VCaP (cell line): Measurements from ENCODE around the gene CEP85L.
A peak's percentile ranks its signal among the peaks of the same experiment; 100 is the strongest.

Experiments
- H3K27ac ChIP-seq: fragments of 450-650 bp; 2 replicates; pipeline ENCODE4 v1.5.1; 2017
- TF ChIP-seq, protein P1 (sequence below): fragments of 450-650 bp; conservative IDR thresholded peaks from 2 replicates; pipeline ENCODE4 v1.5.1; 2017; ENCODE audit warnings: mild to moderate bottlenecking, moderate library complexity

CEP85L gene

DNA sequence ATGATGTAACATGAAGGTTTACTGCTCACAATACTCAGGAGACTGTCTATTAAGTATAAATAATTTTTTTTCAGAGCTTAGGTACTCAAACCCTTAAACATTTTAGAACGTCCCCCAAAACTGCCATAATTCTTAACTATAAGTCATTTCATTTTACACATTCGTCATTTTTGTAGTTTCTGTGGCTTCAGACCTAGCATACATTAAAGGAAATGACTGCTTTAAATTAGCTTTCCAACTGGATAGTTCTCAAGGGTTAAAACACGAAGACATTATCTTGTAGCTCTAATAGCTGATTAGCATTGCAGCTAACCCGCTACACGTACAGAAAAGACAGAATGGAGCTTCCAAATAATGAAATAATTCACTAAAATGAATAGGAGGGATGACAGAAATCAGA lies 128.2 kb downstream of the CEP85L start:
- no peak overlapping the region for H3K27ac ChIP-seq
- TF ChIP-seq, protein P1, sequence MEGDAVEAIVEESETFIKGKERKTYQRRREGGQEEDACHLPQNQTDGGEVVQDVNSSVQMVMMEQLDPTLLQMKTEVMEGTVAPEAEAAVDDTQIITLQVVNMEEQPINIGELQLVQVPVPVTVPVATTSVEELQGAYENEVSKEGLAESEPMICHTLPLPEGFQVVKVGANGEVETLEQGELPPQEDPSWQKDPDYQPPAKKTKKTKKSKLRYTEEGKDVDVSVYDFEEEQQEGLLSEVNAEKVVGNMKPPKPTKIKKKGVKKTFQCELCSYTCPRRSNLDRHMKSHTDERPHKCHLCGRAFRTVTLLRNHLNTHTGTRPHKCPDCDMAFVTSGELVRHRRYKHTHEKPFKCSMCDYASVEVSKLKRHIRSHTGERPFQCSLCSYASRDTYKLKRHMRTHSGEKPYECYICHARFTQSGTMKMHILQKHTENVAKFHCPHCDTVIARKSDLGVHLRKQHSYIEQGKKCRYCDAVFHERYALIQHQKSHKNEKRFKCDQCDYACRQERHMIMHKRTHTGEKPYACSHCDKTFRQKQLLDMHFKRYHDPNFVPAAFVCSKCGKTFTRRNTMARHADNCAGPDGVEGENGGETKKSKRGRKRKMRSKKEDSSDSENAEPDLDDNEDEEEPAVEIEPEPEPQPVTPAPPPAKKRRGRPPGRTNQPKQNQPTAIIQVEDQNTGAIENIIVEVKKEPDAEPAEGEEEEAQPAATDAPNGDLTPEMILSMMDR: no peak

DNA sequence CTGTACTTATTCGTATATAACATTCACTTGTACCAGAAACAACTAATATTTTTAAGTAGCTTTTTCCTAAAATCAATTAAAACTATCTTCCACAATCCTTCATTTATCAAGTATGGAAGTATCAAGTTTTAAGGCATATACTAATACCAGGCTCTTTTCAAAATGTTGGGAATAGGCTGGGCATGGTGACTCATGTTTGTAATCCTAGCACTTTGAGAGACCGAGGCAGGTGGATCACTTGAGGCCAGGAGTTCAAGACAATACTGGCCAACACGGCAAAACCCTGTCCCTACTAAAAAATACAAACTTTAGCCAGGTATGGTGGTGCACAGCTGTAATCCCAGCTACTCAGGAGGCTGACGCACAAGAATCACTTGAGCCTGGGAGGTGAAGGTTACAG lies 129.0 kb downstream of the CEP85L start:
- H3K27ac ChIP-seq: no peak overlapping the region
- TF ChIP-seq, protein P1: no peak

- H3K27ac ChIP-seq: no peak overlapping the region
- TF ChIP-seq, protein P1: no peak
These were observed 136.7 kb downstream of the CEP85L start for GRCh38 chr6:118514689-118515088.

DNA sequence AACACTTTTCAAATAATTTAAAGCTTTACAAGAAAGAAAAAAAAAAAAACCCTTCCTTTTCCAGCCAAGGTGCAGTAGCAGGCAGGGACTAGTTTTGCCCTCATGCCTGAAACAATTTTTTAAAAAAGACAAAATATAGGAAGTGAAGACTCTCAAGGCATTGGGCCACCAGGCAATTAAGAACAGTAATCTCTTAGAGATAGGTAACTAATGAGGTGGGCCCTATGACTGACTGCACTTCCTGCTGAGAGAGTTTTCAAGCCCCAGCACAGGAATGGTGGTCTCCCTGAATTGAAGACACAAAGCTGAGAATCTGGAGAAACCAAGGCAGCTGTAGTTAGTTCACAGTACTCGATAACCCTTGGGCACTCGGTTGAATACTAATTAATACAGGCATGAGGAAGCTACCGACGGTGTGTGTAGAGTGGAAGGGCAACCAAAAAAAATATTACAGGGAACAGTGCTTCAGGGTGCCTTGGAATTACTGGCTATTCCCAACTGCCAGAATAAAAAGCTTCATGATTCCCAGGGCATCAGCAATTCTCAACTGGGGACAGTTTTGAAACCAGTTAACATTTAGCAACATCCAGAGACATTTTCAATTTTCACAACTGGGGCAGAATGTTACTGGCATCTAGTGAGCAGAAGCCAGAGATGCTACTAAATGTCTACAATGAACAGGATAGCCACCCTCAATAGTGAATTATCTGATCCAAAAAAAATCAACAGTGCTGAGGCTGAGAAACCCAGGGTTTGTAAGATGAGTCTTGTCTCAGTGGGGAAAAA lies 139.3 kb downstream of the CEP85L start:
- TF ChIP-seq, protein P1: no peak
- H3K27ac ChIP-seq: no peak overlapping the region

GRCh38 chr6:118509009-118509617 lies 142.3 kb downstream of the CEP85L start:
- TF ChIP-seq, protein P1: peak; percentile 94
- H3K27ac ChIP-seq: no peak overlapping the region

DNA sequence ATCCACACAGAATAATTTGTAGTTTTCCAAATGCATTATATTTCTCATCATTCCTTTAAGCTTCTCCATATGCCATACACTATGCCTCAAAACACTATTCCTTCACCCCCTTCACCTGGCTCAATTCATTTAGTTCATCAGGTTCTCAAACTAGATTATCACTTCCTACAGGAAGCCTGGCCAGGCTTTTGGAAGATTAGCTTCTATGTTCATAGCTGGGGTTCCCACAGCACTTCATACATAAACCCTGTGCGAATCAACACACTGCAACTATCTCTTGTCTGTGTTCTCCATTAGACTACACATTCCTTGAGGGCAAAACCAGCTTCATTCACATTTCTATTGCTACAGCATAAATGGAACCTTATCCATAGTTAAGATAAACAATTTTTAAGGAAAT lies 143.8 kb downstream of the CEP85L start:
- TF ChIP-seq, protein P1: no peak
- H3K27ac ChIP-seq: no peak overlapping the region

DNA sequence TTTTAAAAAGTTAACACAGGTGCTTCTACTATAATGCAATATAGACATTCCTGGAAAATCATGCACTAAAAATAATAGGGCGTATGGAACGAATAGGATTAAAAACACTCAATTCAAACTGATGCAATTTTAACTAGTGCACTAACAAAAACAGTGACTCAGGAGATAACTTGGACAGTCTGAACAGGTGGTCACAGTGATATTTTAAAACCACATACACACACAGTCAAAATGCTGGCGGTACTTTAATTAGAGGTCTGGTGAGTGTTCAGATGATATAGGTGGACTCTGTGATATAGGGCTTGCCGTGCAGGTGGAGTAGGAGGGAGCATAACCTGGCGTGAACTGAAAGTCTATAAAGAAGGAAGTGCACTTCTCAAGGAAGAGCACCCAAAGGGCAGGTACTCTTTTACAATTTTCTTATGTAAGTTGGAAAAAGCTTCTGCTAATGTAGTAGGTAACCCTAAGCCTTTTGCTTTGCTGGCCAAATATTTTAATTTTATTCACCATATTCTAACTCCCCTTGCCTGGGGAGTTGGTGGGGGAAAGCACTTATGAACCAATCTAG lies 145.2 kb downstream of the CEP85L start:
- TF ChIP-seq, protein P1: no peak
- H3K27ac ChIP-seq: no peak overlapping the region
